ENCODE results near the gene GPRC5B.

The GPRC5B gene

GRCh38 chr16:19884611-19885450 lies at the start of gene GPRC5B:
GPRC5B (minus strand) TSS chr16:19884848; CDS start chr16:19872845, 12,003 bp downstream.
- H3K27me3 ChIP-seq (ENCODE audit: control insufficient read depth in 2 of 2, insufficient read depth in 2 of 2, low read length in 2 of 2), result peaks cover 11 to 18% of the 10 kb centered on the region in 2 donors
- H3K27ac ChIP-seq (ENCODE audit: low read depth in 2 of 2, low read length in 2 of 2), result no peak within 1 kb of the TSS
- peaks cover 14 to 16% of the 10 kb centered on the region in 2 donors for H3K4me1 ChIP-seq (ENCODE audit: control insufficient read depth in 2 of 2, insufficient read depth in 2 of 2, low read length in 2 of 2)
- H3K36me3 ChIP-seq (ENCODE audit: control insufficient read depth in 2 of 2, insufficient read depth in 2 of 2, low read length in 2 of 2), result no peaks in the 10 kb centered on the region
- H3K9ac ChIP-seq (ENCODE audit: low read depth in 1 of 2, low read length in 2 of 2), result peak within 1 kb of the TSS in 1 of 2 donors; percentile 41
- H3K9me3 ChIP-seq (ENCODE audit: control insufficient read depth in 2 of 2, low read length in 2 of 2), result no peaks in the 10 kb centered on the region
- peak within 1 kb of the TSS; percentile 63 to 79 for H3K4me3 ChIP-seq (ENCODE audit: low read length in 2 of 2)

GRCh38 chr16:19933740-19934139 lies 49.1 kb upstream of the GPRC5B start:
- Histone ChIP-seq H3K4me1 (ENCODE audit: control insufficient read depth in 2 of 2, insufficient read depth in 2 of 2, low read length in 2 of 2) (no peaks in the 10 kb centered on the region), H3K9me3 (ENCODE audit: control insufficient read depth in 2 of 2, low read length in 2 of 2) (no peaks in the 10 kb centered on the region)

GRCh38 chr16:19929062-19929511 lies 44.4 kb upstream of the GPRC5B start:
- H3K27me3 ChIP-seq (ENCODE audit: control insufficient read depth in 2 of 2, insufficient read depth in 2 of 2, low read length in 2 of 2), result no peaks in the 10 kb centered on the region
- H3K4me3 ChIP-seq (ENCODE audit: low read length in 2 of 2), result no peak overlapping the region
- no peak overlapping the region for H3K27ac ChIP-seq (ENCODE audit: low read depth in 2 of 2, low read length in 2 of 2)
- H3K36me3 ChIP-seq (ENCODE audit: control insufficient read depth in 2 of 2, insufficient read depth in 2 of 2, low read length in 2 of 2), result no peaks in the 10 kb centered on the region
- no peak overlapping the region for H3K9ac ChIP-seq (ENCODE audit: low read depth in 1 of 2, low read length in 2 of 2)
- no peaks in the 10 kb centered on the region for H3K4me1 ChIP-seq (ENCODE audit: control insufficient read depth in 2 of 2, insufficient read depth in 2 of 2, low read length in 2 of 2)
- no peaks in the 10 kb centered on the region for H3K9me3 ChIP-seq (ENCODE audit: control insufficient read depth in 2 of 2, low read length in 2 of 2)

More at GRCh38 chr16:19933740-19934139, 49.1 kb upstream of the GPRC5B start:
- Histone ChIP-seq H3K27ac (ENCODE audit: low read depth in 2 of 2, low read length in 2 of 2) (no peak overlapping the region), H3K36me3 (ENCODE audit: control insufficient read depth in 2 of 2, insufficient read depth in 2 of 2, low read length in 2 of 2) (no peaks in the 10 kb centered on the region), H3K4me3 (ENCODE audit: low read length in 2 of 2) (no peak overlapping the region), H3K9ac (ENCODE audit: low read depth in 1 of 2, low read length in 2 of 2) (no peak overlapping the region), H3K27me3 (ENCODE audit: control insufficient read depth in 2 of 2, insufficient read depth in 2 of 2, low read length in 2 of 2) (no peaks in the 10 kb centered on the region)

GRCh38 chr16:19928432-19928831 lies 43.8 kb upstream of the GPRC5B start:
- Histone ChIP-seq H3K36me3 (ENCODE audit: control insufficient read depth in 2 of 2, insufficient read depth in 2 of 2, low read length in 2 of 2) (no peaks in the 10 kb centered on the region), H3K4me1 (ENCODE audit: control insufficient read depth in 2 of 2, insufficient read depth in 2 of 2, low read length in 2 of 2) (peaks cover 5% of the 10 kb centered on the region in 2 donors), H3K9ac (ENCODE audit: low read depth in 1 of 2, low read length in 2 of 2) (no peak overlapping the region), H3K27me3 (ENCODE audit: control insufficient read depth in 2 of 2, insufficient read depth in 2 of 2, low read length in 2 of 2) (no peaks in the 10 kb centered on the region), H3K27ac (ENCODE audit: low read depth in 2 of 2, low read length in 2 of 2) (no peak overlapping the region), H3K4me3 (ENCODE audit: low read length in 2 of 2) (no peak overlapping the region), H3K9me3 (ENCODE audit: control insufficient read depth in 2 of 2, low read length in 2 of 2) (no peaks in the 10 kb centered on the region)

- Histone ChIP-seq H3K4me3 (ENCODE audit: low read length in 2 of 2) (no peak overlapping the region), H3K4me1 (ENCODE audit: control insufficient read depth in 2 of 2, insufficient read depth in 2 of 2, low read length in 2 of 2) (peaks cover 5 to 10% of the 10 kb centered on the region in 2 donors), H3K27ac (ENCODE audit: low read depth in 2 of 2, low read length in 2 of 2) (no peak overlapping the region), H3K36me3 (ENCODE audit: control insufficient read depth in 2 of 2, insufficient read depth in 2 of 2, low read length in 2 of 2) (no peaks in the 10 kb centered on the region), H3K9me3 (ENCODE audit: control insufficient read depth in 2 of 2, low read length in 2 of 2) (no peaks in the 10 kb centered on the region), H3K9ac (ENCODE audit: low read depth in 1 of 2, low read length in 2 of 2) (no peak overlapping the region), H3K27me3 (ENCODE audit: control insufficient read depth in 2 of 2, insufficient read depth in 2 of 2, low read length in 2 of 2) (no peaks in the 10 kb centered on the region)
These were observed 42.1 kb upstream of the GPRC5B start for GRCh38 chr16:19926449-19927390.

GRCh38 chr16:19923396-19923795 lies 38.7 kb upstream of the GPRC5B start:
- no peak overlapping the region for H3K4me3 ChIP-seq (ENCODE audit: low read length in 2 of 2)
- no peaks in the 10 kb centered on the region for H3K9me3 ChIP-seq (ENCODE audit: control insufficient read depth in 2 of 2, low read length in 2 of 2)
- no peaks in the 10 kb centered on the region for H3K27me3 ChIP-seq (ENCODE audit: control insufficient read depth in 2 of 2, insufficient read depth in 2 of 2, low read length in 2 of 2)
- H3K27ac ChIP-seq (ENCODE audit: low read depth in 2 of 2, low read length in 2 of 2), result peak overlapping the region; percentile 26 to 35
- H3K9ac ChIP-seq (ENCODE audit: low read depth in 1 of 2, low read length in 2 of 2), result no peak overlapping the region
- no peaks in the 10 kb centered on the region for H3K36me3 ChIP-seq (ENCODE audit: control insufficient read depth in 2 of 2, insufficient read depth in 2 of 2, low read length in 2 of 2)
- peaks cover 5 to 10% of the 10 kb centered on the region in 2 donors for H3K4me1 ChIP-seq (ENCODE audit: control insufficient read depth in 2 of 2, insufficient read depth in 2 of 2, low read length in 2 of 2)

GRCh38 chr16:19919142-19919541 lies 34.5 kb upstream of the GPRC5B start:
- Histone ChIP-seq H3K9me3 (ENCODE audit: control insufficient read depth in 2 of 2, low read length in 2 of 2) (no peaks in the 10 kb centered on the region), H3K9ac (ENCODE audit: low read depth in 1 of 2, low read length in 2 of 2) (no peak overlapping the region), H3K4me1 (ENCODE audit: control insufficient read depth in 2 of 2, insufficient read depth in 2 of 2, low read length in 2 of 2) (peaks cover 5 to 10% of the 10 kb centered on the region in 2 donors), H3K27me3 (ENCODE audit: control insufficient read depth in 2 of 2, insufficient read depth in 2 of 2, low read length in 2 of 2) (no peaks in the 10 kb centered on the region), H3K36me3 (ENCODE audit: control insufficient read depth in 2 of 2, insufficient read depth in 2 of 2, low read length in 2 of 2) (no peaks in the 10 kb centered on the region), H3K4me3 (ENCODE audit: low read length in 2 of 2) (no peak overlapping the region), H3K27ac (ENCODE audit: low read depth in 2 of 2, low read length in 2 of 2) (no peak overlapping the region)

- H3K36me3 ChIP-seq (ENCODE audit: control insufficient read depth in 2 of 2, insufficient read depth in 2 of 2, low read length in 2 of 2), result no peaks in the 10 kb centered on the region
- H3K4me1 ChIP-seq (ENCODE audit: control insufficient read depth in 2 of 2, insufficient read depth in 2 of 2, low read length in 2 of 2), result no peaks in the 10 kb centered on the region
- H3K4me3 ChIP-seq (ENCODE audit: low read length in 2 of 2), result no peak overlapping the region
- no peaks in the 10 kb centered on the region for H3K27me3 ChIP-seq (ENCODE audit: control insufficient read depth in 2 of 2, insufficient read depth in 2 of 2, low read length in 2 of 2)
- no peak overlapping the region for H3K27ac ChIP-seq (ENCODE audit: low read depth in 2 of 2, low read length in 2 of 2)
- H3K9ac ChIP-seq (ENCODE audit: low read depth in 1 of 2, low read length in 2 of 2), result no peak overlapping the region
- no peaks in the 10 kb centered on the region for H3K9me3 ChIP-seq (ENCODE audit: control insufficient read depth in 2 of 2, low read length in 2 of 2)
These were observed 31.4 kb upstream of the GPRC5B start for GRCh38 chr16:19916064-19916463.

GRCh38 chr16:19914877-19915276 lies 30.2 kb upstream of the GPRC5B start:
- Histone ChIP-seq H3K27me3 (ENCODE audit: control insufficient read depth in 2 of 2, insufficient read depth in 2 of 2, low read length in 2 of 2) (no peaks in the 10 kb centered on the region), H3K9me3 (ENCODE audit: control insufficient read depth in 2 of 2, low read length in 2 of 2) (no peaks in the 10 kb centered on the region), H3K27ac (ENCODE audit: low read depth in 2 of 2, low read length in 2 of 2) (no peak overlapping the region), H3K36me3 (ENCODE audit: control insufficient read depth in 2 of 2, insufficient read depth in 2 of 2, low read length in 2 of 2) (no peaks in the 10 kb centered on the region), H3K4me1 (ENCODE audit: control insufficient read depth in 2 of 2, insufficient read depth in 2 of 2, low read length in 2 of 2) (no peaks in the 10 kb centered on the region), H3K4me3 (ENCODE audit: low read length in 2 of 2) (no peak overlapping the region), H3K9ac (ENCODE audit: low read depth in 1 of 2, low read length in 2 of 2) (no peak overlapping the region)

- Histone ChIP-seq H3K27ac (ENCODE audit: low read depth in 2 of 2, low read length in 2 of 2) (no peak overlapping the region), H3K27me3 (ENCODE audit: control insufficient read depth in 2 of 2, insufficient read depth in 2 of 2, low read length in 2 of 2) (no peaks in the 10 kb centered on the region), H3K9ac (ENCODE audit: low read depth in 1 of 2, low read length in 2 of 2) (no peak overlapping the region), H3K9me3 (ENCODE audit: control insufficient read depth in 2 of 2, low read length in 2 of 2) (no peaks in the 10 kb centered on the region), H3K4me3 (ENCODE audit: low read length in 2 of 2) (no peak overlapping the region), H3K4me1 (ENCODE audit: control insufficient read depth in 2 of 2, insufficient read depth in 2 of 2, low read length in 2 of 2) (no peaks in the 10 kb centered on the region), H3K36me3 (ENCODE audit: control insufficient read depth in 2 of 2, insufficient read depth in 2 of 2, low read length in 2 of 2) (no peaks in the 10 kb centered on the region)
These were observed 28.6 kb upstream of the GPRC5B start for GRCh38 chr16:19913340-19913645.
